ENCODE data around the gene SESN3.
"Not testable (repeated sequence)": the region's sequence is repeated elsewhere in the genome, so short reads cannot be mapped to it uniquely, and the experiment has no call there.

The SESN3 gene

DNA sequence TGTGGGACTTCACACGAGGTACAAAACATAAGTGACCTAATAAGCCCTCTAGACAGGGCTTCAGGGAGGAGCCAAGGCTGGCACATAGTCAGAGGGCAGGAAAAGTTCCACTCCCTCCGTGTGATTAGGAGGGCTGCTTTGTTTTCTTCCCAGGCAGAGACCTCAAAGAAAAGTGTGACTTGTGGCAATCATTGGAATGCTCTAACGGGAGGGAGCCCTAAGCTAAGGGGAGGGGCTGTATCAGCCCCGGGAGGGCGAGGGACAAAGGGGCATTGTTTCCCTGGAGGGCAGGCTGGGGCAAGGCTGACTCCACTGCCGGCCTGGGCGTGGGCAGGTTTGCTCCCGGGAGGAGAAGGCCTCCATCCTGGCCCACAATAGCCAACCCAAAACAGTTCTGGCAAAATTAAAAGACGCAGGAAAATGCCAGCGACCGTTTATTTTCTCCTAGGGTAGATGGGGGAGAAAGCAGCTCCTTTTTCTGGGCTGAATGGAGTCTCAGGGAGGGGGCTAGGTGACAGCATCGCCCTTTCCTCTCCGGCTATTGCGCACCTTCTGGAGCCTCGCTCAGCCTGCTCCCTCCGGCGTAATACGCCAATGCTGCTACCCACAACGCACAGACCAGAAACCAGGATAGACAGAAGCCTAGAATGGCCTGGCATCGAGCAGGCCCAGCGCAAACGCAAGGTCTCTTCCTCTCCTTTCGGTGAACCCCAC lies 81.2 kb downstream of the SESN3 start:
- no peak for DNase-seq

DNA sequence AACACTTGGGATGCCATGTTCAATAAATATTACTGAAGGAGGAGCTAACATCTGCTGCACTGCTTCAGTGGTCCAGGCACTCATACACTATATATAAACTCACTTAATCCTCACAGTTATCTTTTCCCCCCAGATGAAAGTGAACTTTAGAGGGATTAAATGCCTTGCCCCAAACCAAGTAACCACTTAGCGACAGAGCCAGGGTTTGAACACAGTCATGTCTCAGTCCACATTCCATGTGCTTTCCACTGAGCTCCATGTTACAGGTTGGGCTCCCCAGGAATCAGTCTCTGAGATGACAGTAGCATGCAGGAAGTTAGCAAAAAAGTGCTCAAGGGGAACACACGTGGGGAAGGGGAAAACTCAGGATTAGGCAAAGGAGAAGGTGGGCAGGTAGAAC lies 82.1 kb downstream of the SESN3 start:
- no peak for DNase-seq

DNA sequence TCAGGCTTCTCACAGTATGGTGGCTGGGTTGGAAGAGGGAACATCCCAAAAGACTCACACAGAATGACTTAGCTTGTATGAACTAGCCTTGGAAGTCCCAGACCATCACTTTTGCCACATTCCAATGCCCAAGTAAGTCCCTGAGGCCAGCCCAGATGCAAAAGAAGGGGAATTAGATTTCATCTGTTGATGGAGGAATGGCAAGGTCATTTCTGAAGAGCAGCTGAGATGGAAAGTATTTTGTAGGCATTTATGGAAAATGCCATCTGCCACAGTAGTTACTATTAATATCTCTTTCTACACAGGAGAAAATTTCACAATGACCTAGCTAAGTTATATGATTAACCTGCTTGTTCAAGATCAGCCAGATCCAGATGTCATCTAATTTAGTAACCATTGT lies 82.6 kb downstream of the SESN3 start:
- DNase-seq, result peak; percentile 25

DNA sequence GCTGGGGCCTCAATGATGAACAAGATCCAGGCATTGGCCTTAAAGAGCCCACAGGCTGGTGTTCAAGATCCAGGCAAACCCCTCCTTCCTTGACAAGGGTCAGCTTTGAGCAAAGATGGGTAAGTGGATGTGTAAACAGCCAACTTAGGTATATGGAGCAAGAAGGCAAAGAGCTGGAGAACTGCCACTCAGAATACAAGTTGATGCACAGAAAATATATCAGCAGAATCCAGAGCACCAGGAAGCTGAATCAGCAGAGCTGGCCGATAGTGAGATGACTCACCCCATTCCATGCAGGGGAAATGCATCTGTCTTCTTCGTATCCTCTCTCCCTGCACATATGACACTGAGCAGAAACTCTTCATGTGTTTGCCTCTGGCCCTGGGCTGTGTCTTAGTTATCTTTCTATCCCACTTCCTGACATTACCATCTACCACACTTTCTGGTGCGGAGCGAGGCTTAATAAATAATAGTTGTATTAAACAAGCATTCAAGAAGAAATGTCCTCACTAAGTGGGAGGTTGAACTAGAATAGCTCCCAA lies 83.6 kb downstream of the SESN3 start:
- DNase-seq, result peak; percentile 90

DNA sequence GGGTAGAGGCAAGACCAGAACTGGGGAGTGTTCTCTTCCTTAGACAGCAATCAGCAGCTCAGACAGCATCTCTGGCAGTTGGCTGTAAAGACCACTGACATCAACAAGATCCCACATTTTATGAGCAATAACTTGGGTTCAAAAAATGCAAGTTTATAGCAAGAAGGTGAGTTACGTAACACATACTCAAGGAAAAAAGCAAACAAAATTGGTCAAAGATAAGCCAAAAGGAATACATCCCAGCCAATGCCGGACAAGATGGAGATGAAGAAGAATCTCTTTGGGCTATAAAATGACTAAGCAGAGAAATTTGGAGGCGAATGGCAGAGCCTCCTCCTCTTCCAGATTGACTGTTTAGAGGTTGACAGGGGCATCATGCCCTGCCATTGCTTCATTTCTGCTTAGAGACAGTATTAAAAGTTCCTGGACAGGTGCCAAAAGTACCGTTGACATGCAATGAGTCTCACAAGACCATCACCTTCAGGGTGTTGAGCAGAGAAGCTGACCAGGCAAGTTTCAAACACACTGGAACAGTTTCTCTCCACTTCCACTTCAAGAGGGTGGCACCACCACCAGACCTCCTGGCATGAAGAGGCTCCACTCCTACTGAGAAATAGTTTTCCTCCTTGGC lies 85.5 kb downstream of the SESN3 start:
- no peak for DNase-seq

DNA sequence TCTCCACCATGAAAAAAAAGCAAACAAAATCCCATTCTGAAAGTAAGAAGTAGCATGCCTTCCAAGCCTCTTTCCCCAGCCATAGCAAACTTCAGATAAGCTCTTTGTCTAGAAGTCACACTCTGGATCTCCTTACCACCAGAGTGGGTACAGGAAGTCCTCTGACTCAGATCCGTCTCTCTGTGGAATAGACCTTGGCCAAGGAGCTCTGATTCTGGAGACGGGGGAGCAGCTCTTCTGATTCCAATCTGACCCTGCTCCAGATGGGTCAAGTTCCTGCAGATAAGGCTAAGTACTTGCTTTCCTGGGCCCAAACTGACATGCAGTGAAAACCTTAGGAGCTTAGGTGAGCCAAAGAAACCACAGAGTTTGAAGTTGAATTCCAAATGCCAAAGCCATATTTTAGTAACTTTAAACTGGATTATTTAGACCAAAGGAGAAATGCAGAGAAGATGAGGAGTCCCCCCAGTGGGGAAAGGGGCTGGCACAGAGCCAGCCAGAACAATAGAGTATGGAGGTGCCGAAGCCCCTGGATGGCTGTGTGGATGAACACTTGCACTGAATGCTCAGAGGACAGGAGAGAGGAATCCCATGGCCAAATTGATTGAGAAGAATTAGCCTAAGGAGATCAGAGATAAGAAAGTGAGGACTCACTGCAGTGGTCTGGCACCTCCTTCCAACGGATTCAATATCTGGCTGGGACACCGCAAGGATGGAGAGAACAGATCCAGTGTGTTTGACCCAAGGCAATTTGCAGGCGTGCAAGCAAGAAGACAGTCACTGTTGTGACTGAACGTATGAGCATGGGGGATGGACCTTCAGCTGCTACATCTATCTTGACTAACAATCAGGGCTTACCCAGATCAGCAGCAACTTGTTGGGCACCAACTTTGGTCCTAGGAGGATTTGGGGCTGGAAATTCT lies 86.4 kb downstream of the SESN3 start:
- no peak for DNase-seq

DNA sequence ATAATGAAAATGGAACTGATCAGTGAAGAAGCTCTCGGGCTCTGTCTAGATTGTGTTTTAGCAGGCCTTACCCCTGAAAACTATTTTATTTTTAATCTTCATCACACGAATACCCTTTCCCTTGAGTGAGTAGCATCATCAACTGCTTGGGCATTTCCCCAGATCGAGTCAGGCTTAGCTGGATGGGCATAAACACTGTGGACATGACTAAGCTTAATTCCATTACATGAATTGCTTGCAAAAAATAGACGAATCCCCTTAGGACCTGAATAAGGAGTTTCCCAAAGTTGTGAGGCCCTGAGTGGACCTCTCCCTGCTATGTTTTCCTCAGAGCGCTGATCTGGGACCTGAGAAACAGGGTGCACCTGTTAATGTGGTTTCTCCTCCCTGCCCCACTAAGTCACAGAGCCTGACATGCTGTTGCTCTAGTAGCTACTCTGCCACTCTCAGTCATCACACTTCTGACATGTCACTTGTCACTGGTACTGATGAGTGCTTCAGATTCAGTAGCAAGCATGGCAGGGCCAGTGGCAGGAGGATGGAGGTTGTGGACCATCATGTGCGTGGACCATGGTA lies 87.8 kb downstream of the SESN3 start:
- peak; percentile 19 for DNase-seq

DNA sequence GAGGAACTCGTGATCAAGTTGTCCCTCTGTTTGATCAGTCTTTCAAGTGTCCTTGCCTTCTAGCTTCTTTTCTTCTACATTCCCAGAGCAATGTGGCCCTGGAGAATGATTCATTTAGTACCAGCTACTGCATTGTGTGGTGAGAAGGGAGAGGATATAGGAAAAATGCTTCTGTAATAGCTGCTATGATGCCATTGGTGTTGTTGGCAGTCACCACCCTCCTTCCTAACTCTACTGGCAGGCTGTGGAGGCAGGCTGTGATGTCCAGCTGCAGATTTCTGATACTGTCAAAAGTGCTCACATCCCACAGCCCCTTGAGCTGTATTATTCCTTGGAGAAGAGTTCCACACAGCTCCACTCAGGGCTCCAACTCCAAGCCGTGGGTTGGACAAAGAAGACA lies 88.6 kb downstream of the SESN3 start:
- no peak for DNase-seq

DNA sequence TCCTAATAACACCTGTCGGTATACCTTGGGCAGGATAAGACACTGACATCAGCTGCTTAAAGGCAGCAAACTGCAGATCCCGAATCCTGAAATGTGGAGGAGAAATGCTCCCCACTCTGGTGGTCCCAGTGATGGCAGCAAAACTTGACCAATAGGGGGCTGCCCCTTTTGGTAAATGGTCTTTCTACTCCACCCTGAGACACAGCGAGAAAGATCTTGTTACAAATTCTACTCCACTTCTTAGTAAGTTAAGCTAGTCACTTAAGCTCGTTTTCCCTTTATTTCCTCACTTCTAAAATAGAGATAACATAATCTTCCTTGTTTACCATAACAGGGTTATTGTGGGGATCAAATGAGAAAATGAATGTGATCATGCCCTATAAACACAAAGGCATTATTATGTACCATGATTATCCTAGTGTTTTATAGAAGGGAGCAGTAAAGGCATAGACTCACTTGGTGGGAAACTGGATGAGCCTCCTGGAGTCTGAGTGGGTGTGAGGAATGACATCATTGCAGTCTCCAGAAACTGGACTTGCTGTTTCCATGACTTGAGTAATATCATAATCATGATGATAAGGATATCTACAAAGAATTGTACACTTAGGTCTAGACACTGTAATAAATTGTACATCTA lies 90.5 kb downstream of the SESN3 start:
- no peak for DNase-seq

DNA sequence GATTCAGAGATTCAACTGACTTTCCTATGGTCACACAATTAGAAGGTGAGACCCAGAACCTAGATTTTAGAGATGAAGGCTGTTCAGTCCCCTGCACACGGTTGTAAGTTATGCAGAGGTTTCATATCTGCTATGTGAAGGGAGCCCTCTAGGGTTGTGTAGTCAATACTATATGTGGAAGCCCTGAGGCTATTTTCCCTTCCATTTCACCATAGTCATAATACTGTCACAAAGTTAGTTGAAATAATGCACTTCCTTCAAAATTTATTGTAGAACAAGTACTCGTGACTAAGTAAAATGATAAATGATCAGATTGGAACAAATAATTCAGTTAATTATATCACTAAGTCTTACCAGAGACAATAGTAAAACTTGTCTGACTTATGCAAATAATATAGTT lies 92.6 kb downstream of the SESN3 start:
- peak; percentile 42 for DNase-seq

DNA sequence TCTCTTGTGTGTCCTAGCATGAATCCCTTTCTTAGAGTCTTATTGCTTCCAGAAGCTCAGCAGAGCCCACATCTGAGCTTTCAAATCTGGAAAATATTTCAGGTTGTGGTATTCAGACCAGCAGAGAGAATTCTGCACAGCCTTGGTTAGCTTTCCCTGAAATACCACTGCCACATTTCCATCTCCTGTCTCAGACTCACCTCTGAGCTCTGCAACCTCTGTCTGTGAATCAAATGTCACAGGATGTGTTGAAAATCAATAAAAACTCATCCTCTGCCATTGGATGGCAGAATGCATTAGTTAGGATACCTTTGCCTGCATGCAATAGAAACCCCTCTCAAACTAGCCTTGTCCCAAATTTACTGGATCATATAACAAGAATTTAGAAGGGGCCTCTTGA lies 93.7 kb downstream of the SESN3 start:
- DNase-seq, result no peak

DNA sequence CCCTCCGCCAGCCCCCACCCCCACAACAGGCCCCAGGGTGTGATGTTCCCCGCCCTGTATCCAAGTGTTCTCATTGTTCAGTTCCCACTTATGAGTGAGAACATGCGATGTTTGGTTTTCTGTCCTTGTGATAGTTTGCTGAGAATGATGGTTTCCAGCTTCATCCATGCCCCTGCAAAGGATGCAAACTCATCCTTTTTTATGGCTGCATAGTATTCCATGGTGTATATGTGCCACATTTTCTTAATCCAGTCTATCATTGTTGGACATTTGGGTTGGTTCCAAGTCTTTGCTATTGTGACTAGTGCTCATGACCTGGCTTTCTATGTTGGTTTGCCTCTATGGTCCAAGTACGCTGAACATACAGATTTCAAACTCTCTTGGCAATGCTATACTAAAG lies 94.3 kb downstream of the SESN3 start:
- DNase-seq, result not testable (repeated sequence)

DNA sequence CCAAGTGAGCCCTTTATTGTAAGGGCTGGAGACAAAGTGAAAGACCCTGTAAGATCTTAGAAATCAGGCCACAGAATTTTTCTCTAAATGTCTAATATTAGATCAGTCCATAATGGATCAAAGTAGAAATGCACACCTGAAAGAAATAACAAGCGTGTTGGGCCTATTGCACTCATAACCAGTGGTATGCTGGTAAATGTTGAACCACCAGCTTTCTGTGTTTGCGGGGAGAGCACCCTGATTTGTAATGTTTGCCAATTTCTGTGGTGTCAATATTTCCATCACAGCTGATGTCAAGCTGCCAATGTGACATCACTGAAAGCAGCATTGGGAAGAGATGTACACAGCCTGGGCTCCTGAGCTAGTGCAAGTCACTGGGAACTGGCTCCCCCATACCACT lies 95.1 kb downstream of the SESN3 start:
- no peak for DNase-seq

DNA sequence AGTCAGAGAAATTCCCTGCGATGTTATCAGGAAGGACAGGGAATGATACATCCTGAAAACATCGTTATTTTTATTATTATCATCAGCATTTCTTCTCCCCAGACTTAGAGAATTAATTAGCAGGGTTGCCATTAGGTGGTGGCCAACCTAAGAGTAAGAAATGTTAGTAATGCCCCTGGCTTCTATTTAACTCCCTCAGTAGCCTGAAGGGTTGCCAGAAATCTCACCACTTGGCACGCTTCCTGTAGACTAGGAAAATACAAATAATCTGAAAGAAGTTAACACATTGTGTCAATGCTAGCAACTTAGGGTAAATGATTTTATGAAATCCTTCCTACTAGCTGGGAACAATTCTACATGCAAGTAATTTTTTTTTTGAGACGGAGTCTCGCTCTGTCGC lies 95.8 kb downstream of the SESN3 start:
- no peak for DNase-seq

DNA sequence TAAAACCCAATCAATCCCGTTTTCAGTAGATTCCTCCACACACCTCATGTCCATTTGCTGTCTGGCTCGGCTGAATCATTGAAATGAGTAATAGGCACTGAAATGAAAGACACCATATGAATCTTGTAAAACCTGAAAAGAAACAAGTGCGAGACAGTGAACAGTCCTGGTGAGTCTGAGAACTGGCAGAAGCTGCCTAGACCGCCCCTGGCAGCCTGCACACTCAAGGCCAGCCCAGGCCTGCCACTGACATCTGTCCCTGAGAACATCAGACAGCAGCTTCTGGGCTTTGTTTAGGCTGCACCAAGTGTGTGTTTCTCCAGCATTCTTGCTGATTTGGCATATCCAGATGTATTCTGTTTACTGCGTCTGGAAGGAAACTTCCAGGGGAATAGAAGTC lies 96.5 kb downstream of the SESN3 start:
- peak; percentile 84 for DNase-seq

DNA sequence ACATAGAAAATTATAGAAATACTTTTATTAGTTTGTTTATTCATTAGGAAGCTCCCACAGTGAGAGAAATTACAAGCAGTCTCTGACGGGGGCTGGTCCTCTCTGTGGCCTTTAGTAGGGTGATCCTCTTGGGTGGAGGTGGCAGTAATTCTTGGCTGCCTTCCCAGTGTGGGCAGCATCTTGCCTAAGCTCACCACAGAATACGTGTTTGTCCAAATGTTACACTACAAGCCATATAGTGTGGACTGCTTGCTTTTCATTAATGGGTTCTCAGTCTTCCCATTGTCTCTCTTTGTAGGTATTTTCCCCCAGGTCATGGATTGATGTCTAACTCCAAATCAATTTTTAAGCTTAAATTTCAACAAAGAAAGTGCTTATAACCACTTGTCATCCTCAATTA lies 98.0 kb downstream of the SESN3 start:
- DNase-seq, result no peak

DNA sequence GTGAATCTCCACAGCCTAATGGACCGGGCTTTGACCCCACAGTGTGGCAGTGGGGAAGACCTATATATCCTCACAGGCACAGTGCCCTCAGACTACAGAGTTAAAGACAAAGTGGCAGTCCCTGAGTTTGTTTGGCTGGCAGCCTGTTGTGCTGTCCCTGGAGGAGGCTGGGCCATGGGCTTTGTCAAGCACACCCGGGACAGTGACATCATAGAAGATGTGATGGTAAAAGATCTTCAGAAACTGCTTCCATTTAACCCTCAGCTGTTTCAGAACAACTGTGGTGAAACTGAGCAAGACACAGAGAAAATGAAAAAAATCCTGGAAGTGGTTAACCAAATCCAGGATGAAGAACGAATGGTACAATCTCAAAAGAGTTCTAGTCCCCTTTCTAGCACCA lies 102.4 kb downstream of the SESN3 start:
- DNase-seq, result no peak

DNA sequence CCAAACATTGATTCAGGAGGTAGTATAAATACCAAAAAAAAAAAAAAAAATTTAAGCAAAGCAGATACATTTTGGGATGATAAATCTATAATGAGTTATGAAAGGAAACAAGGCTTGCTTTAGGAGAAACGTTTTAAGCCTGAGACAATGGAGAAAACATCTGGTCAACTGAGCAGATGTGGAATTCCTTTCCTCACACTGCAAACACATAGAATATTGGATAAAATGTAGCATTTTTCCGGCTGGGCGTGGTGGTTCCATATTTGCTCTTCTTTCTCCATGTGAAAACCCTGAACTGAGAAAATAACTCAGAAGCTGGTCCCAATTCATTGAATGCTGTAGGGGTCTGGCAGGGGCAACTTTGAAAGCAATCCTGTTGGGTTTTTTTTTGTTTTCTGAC lies 107.4 kb downstream of the SESN3 start:
- DNase-seq, result no peak

DNA sequence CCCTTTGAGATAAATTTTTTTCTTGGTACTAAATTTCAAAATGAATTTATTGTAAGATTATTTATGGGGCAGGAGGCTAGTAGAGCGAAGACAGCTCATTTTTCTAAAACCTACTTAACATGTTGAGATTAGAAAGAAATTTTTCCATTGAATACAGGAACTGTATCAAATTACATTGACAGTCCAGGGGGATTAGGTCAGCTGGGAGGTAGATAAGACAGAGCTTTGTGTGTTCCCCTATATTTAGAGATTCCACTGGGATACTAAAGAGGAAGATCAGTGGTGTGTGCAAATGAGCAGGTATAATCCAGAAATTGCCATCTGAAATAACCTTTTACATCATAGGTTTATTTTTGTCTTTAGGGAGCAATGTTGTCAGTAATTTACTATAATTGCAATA lies 109.3 kb downstream of the SESN3 start:
- no peak for DNase-seq

DNA sequence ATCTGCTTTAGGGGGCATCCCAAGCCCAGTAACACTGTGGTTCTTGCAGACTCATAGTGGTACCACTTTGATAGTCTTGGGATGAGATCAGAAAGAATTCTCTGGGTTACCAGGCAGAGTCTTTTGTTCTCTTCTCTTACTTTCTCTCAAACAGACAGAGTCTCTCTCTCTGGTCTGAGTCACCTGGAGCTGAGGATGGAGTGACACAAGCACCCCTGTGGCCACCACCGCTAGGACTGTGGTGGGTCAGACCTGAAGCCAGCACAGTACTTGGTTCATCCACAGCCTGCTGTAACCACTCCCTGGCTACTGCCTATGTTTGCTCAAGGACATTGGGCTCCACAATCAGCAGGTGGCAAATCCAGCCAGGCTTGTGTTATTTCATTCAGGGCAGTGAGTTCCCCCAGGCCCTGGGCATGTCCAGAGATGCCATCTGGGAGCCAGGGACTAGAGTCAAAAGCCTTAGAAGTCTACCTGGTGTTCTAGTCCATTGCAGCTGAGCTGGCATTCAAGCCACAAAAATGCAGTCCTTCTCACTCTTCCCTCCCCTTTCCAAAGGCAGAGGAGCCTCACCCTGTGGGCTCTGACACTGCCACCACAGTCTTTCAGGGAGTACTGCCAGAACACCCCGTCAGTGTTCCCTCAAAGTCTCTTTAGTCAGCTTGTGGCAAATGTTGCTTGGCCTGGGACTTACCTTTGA lies 111.5 kb downstream of the SESN3 start:
- no peak for DNase-seq

DNA sequence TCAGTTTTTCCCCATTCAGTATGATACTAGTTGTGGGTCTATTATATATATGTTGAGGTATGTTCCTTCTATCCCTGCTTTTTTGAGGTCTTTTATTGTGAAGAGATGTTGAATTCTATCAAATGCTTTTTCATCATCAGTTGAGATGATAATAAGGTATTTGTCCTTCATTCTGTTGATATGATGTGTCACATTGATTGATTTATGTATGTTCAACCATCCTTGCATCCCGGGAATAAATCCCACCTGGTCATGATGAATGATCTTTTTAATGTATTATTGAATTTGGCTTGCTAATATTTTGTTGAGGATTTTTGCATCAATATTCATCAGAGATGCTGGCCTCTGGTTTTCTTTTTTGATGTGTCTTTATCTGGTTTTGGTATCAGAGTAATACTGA lies 115.4 kb downstream of the SESN3 start:
- DNase-seq, result no peak

Data from HCEC 1CT (cell line).